HEK293 (cell line): ENCODE data around the gene ANKRD39.

Experiments
- ATF2 ChIP-seq: fragments of 450-650 bp; formaldehyde crosslinking; IDR thresholded peaks from 2 replicates; pipeline ENCODE4 v1.5.1; 2016; ENCODE audit warnings: missing biosample characterization, missing genetic modification characterization, low read depth
- CTCF ChIP-seq: fragments of 450-650 bp; formaldehyde crosslinking; IDR thresholded peaks from 2 replicates; pipeline ENCODE4 v1.5.1; 2016; ENCODE audit warnings: missing biosample characterization, missing genetic modification characterization
- ZNF449 ChIP-seq: fragments of 450-650 bp; formaldehyde crosslinking; IDR thresholded peaks from 2 replicates; pipeline ENCODE4 v1.5.1; 2017; ENCODE audit warnings: missing biosample characterization, mild to moderate bottlenecking, missing genetic modification characterization, moderate library complexity
- ZNF623 ChIP-seq: fragments of 450-650 bp; formaldehyde crosslinking; IDR thresholded peaks from 2 replicates; pipeline ENCODE4 v1.5.1; 2016; ENCODE audit warnings: missing biosample characterization, missing genetic modification characterization

DNA sequence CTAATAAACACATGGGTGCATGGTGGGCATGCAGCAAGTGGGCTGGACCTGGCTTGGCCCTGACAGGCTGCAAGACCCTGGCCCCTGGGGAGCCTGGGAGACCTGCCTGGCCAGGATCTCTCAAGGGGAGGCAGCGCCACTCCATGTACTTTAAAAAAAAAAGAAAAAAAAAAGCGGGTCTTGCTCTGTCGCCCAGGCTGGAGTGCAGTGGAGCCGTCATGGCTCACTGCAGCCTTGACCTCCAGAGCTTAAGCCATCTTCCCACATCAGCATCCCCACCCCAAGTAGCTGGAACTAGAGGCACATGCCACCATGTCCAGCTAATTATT lies 41.6 kb upstream of the ANKRD39 start:
- TF ChIP-seq ZNF623 (no peak), ZNF449 (no peak), CTCF (tag by site-specific recombination) (no peak), ATF2 (tag by site-specific recombination) (no peak)
